Loucy (cell line): Measurements from ENCODE around the gene ACSS3.

Source experiments
- H2AFZ ChIP-seq: fragments of 200-600 bp; sonication (generic); 2 replicates; pipeline ENCODE4 v1.6.0; 2016; ENCODE audit warnings: antibody characterized with exemption, mild to moderate bottlenecking, low read length, moderate library complexity
- H3F3A ChIP-seq: fragments of 200-600 bp; 2 replicates; pipeline ENCODE4 v1.6.0; 2016; ENCODE audit warnings: antibody characterized with exemption, low read depth, mild to moderate bottlenecking
- H3K27me3 ChIP-seq: fragments of 200-600 bp; sonication (generic); 2 replicates; pipeline ENCODE4 v1.6.1; 2014; ENCODE audit warnings: low read length, mild to moderate bottlenecking; ENCODE audit not compliant: insufficient read depth, poor library complexity, severe bottlenecking
- H3K36me3 ChIP-seq: fragments of 200-600 bp; sonication (generic); 2 replicates; pipeline ENCODE4 v1.6.1; 2016; ENCODE audit warnings: low read length; ENCODE audit not compliant: insufficient read depth
- H3K4me1 ChIP-seq: fragments of 200-600 bp; sonication (generic); 2 replicates; pipeline ENCODE4 v1.5.1; 2014; ENCODE audit warnings: low read length, mild to moderate bottlenecking; ENCODE audit not compliant: insufficient read depth, poor library complexity, severe bottlenecking
- H3K4me2 ChIP-seq: fragments of 200-600 bp; sonication (generic); 2 replicates; pipeline ENCODE4 v1.6.0; 2014; ENCODE audit warnings: antibody characterized with exemption, low read length, low read depth, mild to moderate bottlenecking; ENCODE audit not compliant: poor library complexity, severe bottlenecking
- H3K4me3 ChIP-seq: fragments of 200-600 bp; sonication (generic); 2 replicates; pipeline ENCODE4 v1.5.1; 2014; ENCODE audit warnings: low read length, mild to moderate bottlenecking, mixed read lengths; ENCODE audit not compliant: poor library complexity, severe bottlenecking
- H3K79me2 ChIP-seq: fragments of 200-600 bp; sonication (generic); 2 replicates; pipeline ENCODE4 v1.6.1; 2014; ENCODE audit warnings: low read length; ENCODE audit not compliant: insufficient read depth
- H3K9ac ChIP-seq: fragments of 200-600 bp; sonication (generic); 2 replicates; pipeline ENCODE4 v1.6.0; 2014; ENCODE audit warnings: mild to moderate bottlenecking, low read depth, low read length, moderate library complexity; ENCODE audit not compliant: poor library complexity, severe bottlenecking
- H3K9me2 ChIP-seq: fragments of 200-600 bp; sonication (generic); replicated peaks from 2 replicates; pipeline ENCODE4 v1.6.1; 2016; ENCODE audit warnings: low read depth, low read length, mixed read lengths
- H3K9me3 ChIP-seq: fragments of 200-600 bp; sonication (generic); 2 replicates; pipeline ENCODE4 v1.6.1; 2014; ENCODE audit warnings: mild to moderate bottlenecking, antibody characterized with exemption, low read length, low read depth; ENCODE audit not compliant: insufficient read depth
- H4K20me1 ChIP-seq: fragments of 200-600 bp; sonication (generic); 2 replicates; pipeline ENCODE4 v1.6.0; 2014; ENCODE audit warnings: antibody characterized with exemption, low read length, mild to moderate bottlenecking; ENCODE audit not compliant: insufficient read depth, poor library complexity, severe bottlenecking
- CTCF ChIP-seq: fragments of 200-600 bp; sonication (generic); conservative IDR thresholded peaks from 2 replicates; pipeline ENCODE4 v1.5.1; 2014; ENCODE audit warnings: mild to moderate bottlenecking, antibody characterized with exemption, low read length
- EZH2phosphoT487 ChIP-seq: fragments of 200-600 bp; IDR thresholded peaks from 2 replicates; pipeline ENCODE4 v1.6.1; 2018; ENCODE audit warnings: antibody characterized with exemption, mild to moderate bottlenecking, moderate library complexity, borderline replicate concordance

Gene ACSS3

GRCh38 chr12:81086342-81086741 lies 8.5 kb downstream of the ACSS3 start:
- no peak overlapping the region for H3K4me3 ChIP-seq
- TF ChIP-seq CTCF (no peak), EZH2phosphoT487 (no peak)
- no peak overlapping the region for H3K9ac ChIP-seq
- H3K4me1 ChIP-seq = no peaks in the 10 kb centered on the region
- no peak overlapping the region for H2AFZ ChIP-seq
- H3K4me2 ChIP-seq = no peak overlapping the region
- H3K79me2 ChIP-seq = no peaks in the 10 kb centered on the region
- H3K36me3 ChIP-seq = no peaks in the 10 kb centered on the region
- H4K20me1 ChIP-seq = no peaks in the 10 kb centered on the region
- no peaks in the 10 kb centered on the region for H3F3A ChIP-seq
- no peaks in the 10 kb centered on the region for H3K9me3 ChIP-seq
- H3K27me3 ChIP-seq = no peaks in the 10 kb centered on the region
- no peaks in the 10 kb centered on the region for H3K9me2 ChIP-seq

DNA sequence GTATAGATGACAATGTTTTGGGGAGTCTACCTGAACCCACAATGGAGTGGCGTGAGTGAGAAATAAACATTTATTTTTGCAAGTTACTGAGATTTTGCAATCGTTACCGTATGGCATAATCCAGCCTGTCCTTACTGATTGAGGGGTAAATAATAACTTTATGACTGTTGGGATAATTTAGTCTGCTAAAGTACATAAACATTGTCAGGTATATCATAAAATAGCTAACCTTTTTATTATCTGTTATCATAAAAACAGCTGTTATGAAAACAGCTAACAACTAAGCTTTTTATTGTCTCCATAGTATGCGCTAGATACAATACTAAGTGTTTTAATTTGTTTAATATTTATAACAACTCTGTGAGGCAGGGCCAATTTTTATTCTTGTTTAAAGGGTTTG lies 10.3 kb downstream of the ACSS3 start:
- no peaks in the 10 kb centered on the region for H3K36me3 ChIP-seq
- no peaks in the 10 kb centered on the region for H3K4me1 ChIP-seq
- no peak for TF ChIP-seq CTCF
- TF ChIP-seq EZH2phosphoT487 = no peak
- H3K79me2 ChIP-seq = no peaks in the 10 kb centered on the region
- no peak overlapping the region for H3K9ac ChIP-seq
- no peak overlapping the region for H2AFZ ChIP-seq
- H3K27me3 ChIP-seq = no peaks in the 10 kb centered on the region
- H4K20me1 ChIP-seq = no peaks in the 10 kb centered on the region
- H3K4me3 ChIP-seq = no peak overlapping the region
- H3K9me3 ChIP-seq = no peaks in the 10 kb centered on the region
- no peaks in the 10 kb centered on the region for H3F3A ChIP-seq
- no peak overlapping the region for H3K4me2 ChIP-seq
- no peaks in the 10 kb centered on the region for H3K9me2 ChIP-seq

- no peak overlapping the region for H3K9ac ChIP-seq
- H3K27me3 ChIP-seq = no peaks in the 10 kb centered on the region
- no peaks in the 10 kb centered on the region for H3K9me2 ChIP-seq
- TF ChIP-seq CTCF = no peak
- TF ChIP-seq EZH2phosphoT487 = no peak
- no peaks in the 10 kb centered on the region for H3K4me1 ChIP-seq
- no peaks in the 10 kb centered on the region for H3K9me3 ChIP-seq
- no peaks in the 10 kb centered on the region for H3K36me3 ChIP-seq
- no peaks in the 10 kb centered on the region for H3K79me2 ChIP-seq
- H2AFZ ChIP-seq = no peak overlapping the region
- no peaks in the 10 kb centered on the region for H3F3A ChIP-seq
- H3K4me2 ChIP-seq = no peak overlapping the region
- no peaks in the 10 kb centered on the region for H4K20me1 ChIP-seq
- no peak overlapping the region for H3K4me3 ChIP-seq
Measured at GRCh38 chr12:81089412-81089811, 11.5 kb downstream of the ACSS3 start.
